Activated CD8-positive, alpha-beta memory T cell treated with anti-CD3 and anti-CD28 coated beads for 36 hours (primary cell): Measurements from ENCODE around the gene ARGFX. TPM values are rescaled to one million over a fixed set of nuclear protein-coding genes. Genes with fewer than 3 reads are reported as not detected.
"Not testable (repeated sequence)": the region's sequence is repeated elsewhere in the genome, so short reads cannot be mapped to it uniquely, and the experiment has no call there.

Source experiments
- CTCF ChIA-PET: fragments of 350-600 bp; sonication (Branson Sonifier 250); formaldehyde crosslinking; loops from one replicate; lab custom pipeline; 2021; ENCODE audit warnings: antibody characterized with exemption; lab: Charles Lee
- POLR2A ChIA-PET: fragments of 350-600 bp; sonication (Branson Sonifier 250); formaldehyde crosslinking; loops from one replicate; lab custom pipeline; 2021; ENCODE audit warnings: antibody characterized with exemption; lab: Charles Lee
- total RNA-seq, 2 experiments: library from RNA; stranded (reverse); gene quantifications; one replicate each; pipeline ENCODE4 v1.2.3, GENCODE V29; 2021

Gene ARGFX
- total RNA-seq, 2 experiments from 2014 or later: not detected

DNA sequence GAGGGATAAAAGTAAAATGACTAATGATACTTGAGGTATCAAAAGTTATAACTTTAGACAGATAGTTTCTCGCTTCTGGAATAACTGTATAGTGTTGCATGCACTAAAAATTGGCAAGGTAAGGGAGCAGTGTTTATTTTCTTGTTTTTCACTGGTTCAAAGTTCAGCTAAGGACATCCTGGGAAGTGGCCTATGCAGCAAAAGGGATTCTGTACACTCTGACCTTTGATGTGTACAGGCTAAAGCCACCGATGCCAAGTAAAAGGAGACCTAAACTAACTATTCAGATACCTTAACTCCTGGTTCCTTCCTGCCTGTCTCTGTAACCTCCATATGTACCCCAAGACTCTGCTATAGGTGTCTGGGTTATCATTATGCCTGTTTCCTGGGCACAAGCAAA, 27.1 kb downstream of the ARGFX start:
- POLR2A ChIA-PET: no interaction called here
- CTCF ChIA-PET: no interaction called here

DNA sequence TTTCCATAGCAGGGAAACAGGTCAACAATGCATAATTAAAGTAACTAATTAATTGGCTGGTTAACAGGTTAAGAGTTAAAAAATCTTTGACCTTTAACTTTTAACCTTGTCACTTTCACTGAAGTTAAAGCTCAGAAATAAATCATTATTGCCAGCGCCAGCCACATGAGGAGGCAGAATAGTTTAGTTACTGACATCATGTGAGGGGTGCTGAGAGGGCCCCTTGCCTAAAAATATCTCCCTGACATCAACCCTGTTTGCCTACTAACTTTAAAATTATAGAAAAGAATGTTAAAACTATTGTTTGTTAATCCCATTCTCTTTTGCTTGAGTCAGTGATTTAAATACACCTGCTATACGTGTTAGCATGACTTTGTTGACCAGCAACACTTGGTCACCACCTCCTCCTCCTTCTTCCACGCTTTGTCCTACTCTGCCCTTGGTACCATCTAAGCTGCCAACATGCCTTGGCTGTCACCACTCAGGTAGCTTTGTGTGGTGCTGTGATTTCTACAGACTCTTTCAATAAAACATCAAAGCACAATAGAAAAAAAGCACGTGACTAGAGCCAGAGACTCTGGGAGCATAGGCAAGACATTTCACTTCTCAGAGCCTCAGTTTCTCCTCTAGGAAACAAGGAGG, 28.1 kb downstream of the ARGFX start:
- CTCF ChIA-PET: no interaction called here
- POLR2A ChIA-PET: interaction anchor here (0.6 kb wide), 1 partner anchor 842 kb away, joined by 4 read pairs; no protein-coding TSS in a partner anchor

DNA sequence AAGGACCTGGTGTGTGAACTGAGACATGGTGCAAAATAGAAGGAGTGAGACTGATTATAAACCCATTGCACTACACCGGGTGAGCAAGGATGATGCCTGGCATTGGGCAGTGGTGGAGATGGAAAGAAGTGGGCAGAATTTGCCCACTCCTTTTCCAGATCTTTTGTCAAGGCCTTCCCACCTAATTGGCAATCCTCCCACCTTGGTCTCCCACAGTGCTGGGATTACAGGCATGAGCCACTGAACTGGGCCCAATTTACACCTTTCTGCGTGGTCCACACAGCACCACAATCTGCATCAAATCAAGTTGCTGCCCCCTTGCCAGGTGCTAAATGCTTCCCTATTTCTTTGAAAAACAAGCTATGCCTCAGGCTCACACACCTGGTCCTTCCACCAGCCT, 30.8 kb downstream of the ARGFX start:
- CTCF ChIA-PET: no interaction called here

DNA sequence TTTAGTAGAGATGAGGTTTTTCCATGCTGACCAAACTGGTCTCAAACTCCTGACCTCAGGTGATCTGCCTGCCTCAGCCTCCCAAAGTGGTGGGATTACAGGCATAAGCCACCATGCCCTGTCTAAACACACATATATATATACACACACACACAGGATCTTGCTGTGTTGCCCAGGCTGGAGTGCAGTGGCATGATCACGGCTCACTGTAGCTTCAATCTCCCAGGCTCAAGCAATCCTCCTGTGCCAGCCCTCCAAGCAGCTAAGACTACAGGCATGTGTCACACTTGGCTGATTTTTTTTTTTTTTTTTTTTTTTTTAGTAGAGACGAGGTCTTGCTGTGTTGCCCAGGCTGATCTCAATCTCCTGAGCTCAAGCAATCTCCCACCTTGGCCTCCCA, 32.2 kb downstream of the ARGFX start:
- CTCF ChIA-PET: not testable (repeated sequence)
- POLR2A ChIA-PET: interaction anchor here (0.5 kb wide), 1 partner anchor 35 kb away, joined by 7 read pairs; no protein-coding TSS in a partner anchor

More for the DNA sequence above, 30.8 kb downstream of the ARGFX start:
- POLR2A ChIA-PET: no interaction called here

DNA sequence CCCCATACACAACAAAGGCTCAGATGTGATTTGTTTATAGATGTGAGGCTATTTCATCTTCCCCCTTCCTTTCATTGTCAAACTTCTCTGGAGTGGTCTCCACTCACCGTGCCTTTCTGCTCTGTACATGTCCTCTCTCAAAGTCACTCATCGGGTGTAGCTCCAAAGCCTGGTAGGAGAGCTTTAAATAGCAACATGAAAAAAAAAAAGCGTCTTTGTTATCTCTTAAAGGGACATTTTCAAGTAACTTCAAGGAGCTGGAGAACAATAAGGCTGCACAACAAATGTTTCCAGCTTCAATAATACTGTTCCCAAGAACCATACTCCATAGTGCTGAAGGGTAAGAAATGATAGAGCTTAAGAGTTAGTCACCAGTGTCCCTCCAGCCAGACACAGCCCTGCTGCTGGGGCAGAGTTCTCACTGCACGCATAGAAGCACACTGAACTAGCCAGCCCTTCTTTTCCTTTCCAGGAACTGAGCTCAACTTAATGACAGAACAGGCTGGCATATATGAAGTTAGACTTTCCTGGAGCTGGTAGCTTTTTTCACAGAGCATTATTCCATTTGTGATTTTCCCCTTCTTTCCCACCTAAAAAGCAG, 33.6 kb downstream of the ARGFX start:
- ChIA-PET CTCF (no interaction called here), POLR2A (interaction anchor here (0.6 kb wide), 1 partner anchor 55 kb away, joined by 3 read pairs; no protein-coding TSS in a partner anchor)

DNA sequence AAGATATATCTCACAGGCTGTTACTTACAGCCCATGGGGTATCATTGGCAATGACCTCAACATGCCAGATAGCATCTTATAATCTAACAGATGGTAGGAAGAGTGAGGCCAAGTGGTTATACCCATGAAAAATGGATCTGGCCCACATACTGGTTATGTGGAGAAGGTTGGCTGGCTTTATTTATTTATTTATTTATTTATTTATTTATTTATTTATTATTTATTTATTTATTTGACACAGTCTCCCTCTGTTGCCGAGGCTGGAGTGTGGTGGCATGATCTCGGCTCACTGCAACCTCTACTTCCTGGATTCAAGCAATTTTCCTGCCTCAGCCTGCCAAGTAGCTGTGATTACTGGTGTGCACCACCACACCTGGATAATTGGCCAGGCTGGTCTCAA, 37.0 kb downstream of the ARGFX start:
- ChIA-PET CTCF (no interaction called here), POLR2A (no interaction called here)

DNA sequence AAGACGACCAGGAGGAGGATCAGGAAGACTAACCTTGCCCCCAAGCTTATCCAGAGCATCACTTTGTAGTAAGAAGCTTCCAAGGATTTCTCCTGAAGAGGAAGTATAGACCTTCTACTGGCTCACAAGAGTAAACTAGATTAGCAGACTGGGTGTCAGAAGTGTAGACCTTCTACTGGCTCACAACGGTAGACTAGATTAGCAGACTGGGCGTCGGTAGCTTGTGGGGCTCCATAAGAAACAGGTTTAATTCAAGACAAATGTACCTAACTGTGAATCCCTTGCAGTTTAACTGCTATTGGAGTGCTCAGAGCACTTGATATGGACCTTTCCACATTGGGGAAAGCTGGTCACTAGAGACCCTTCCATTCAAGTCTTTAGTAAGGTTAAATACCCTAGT, 38.4 kb downstream of the ARGFX start:
- ChIA-PET CTCF (no interaction called here), POLR2A (no interaction called here)

Other genes with a start within 250 kb of the ARGFX start
- gene POLQ, start 22.0 kb upstream of the ARGFX start, total RNA-seq: 10 to 100 TPM; 19.4 to 19.8 TPM
- not detected for gene FBXO40, start 25.4 kb downstream of the ARGFX start, total RNA-seq
- gene HCLS1, start 93.0 kb downstream of the ARGFX start, total RNA-seq: 100 to 1,000 TPM; 182 to 194 TPM
- gene GOLGB1, start 181.8 kb downstream of the ARGFX start, total RNA-seq: 10 to 100 TPM; 13.3 to 15.3 TPM